H1 (cell line): ENCODE results near the gene TP53I11.

ENCODE experiments used
- CEBPB ChIP-seq: IDR thresholded peaks from 2 replicates; pipeline ENCODE4 v1.6.1; 2012; ENCODE audit warnings: low read depth, low read length
- CHD2 ChIP-seq: IDR thresholded peaks from 2 replicates; pipeline ENCODE4 v1.6.1; 2012; ENCODE audit warnings: low read length, improper control_type of control experiment
- CTCF ChIP-seq, 3 experiments: IDR thresholded peaks; 1 replicate in 2 of 3; 2 replicates in 1 of 3; pipeline versions ENCODE4 v1.5.1 to v1.6.1; 2011; ENCODE audit warnings: low read length in 3 of 3, mild to moderate bottlenecking in 3 of 3, inconsistent platforms in 2 of 3, low read depth in 1 of 3, moderate library complexity in 1 of 3; ENCODE audit not compliant: insufficient read depth in 1 of 3; ENCODE audit errors: control extremely low read depth in 1 of 3
- GTF2F1 ChIP-seq: IDR thresholded peaks from 2 replicates; pipeline ENCODE4 v1.6.1; 2012; ENCODE audit warnings: low read depth, low read length, improper control_type of control experiment, borderline replicate concordance
- KDM1A ChIP-seq: fragments of 200-600, 300-600 bp; sonication (generic); IDR thresholded peaks from 2 replicates; pipeline ENCODE4 v1.7.1; 2016; ENCODE audit warnings: mild to moderate bottlenecking, low read length, borderline replicate concordance
- NRF1 ChIP-seq: IDR thresholded peaks from 2 replicates; pipeline ENCODE4 v1.6.1; 2011; ENCODE audit warnings: mild to moderate bottlenecking, low read depth, low read length, improper control_type of control experiment
- RBBP5 ChIP-seq: IDR thresholded peaks from 2 replicates; pipeline ENCODE4 v1.7.1; 2012; ENCODE audit warnings: low read depth, mild to moderate bottlenecking, inconsistent platforms, low read length, moderate library complexity, borderline replicate concordance
- SP1 ChIP-seq: IDR thresholded peaks from 2 replicates; pipeline ENCODE4 v1.6.1; 2011; ENCODE audit warnings: low read depth, low read length
- TEAD4 ChIP-seq: IDR thresholded peaks from 2 replicates; pipeline ENCODE4 v1.6.1; 2012; ENCODE audit warnings: low read depth, low read length, inconsistent platforms, mixed read lengths
- YY1 ChIP-seq: IDR thresholded peaks from 2 replicates; pipeline ENCODE4 v1.6.1; 2011; ENCODE audit warnings: low read depth, mild to moderate bottlenecking, low read length
- TF ChIP-seq, protein P1 (sequence below): IDR thresholded peaks from 2 replicates; pipeline ENCODE4 v1.6.1; 2011; ENCODE audit warnings: low read length, improper control_type of control experiment

- TF ChIP-seq CTCF (IDR thresholded peaks at IDR 0.05; ENCODE audit: control extremely low read depth in 1 of 3, insufficient read depth in 1 of 3, low read depth in 1 of 3, low read length in 3 of 3) (no peak), RBBP5 (no peak), CHD2 (no peak), GTF2F1 (no peak), YY1 (no peak), TEAD4 (no peak), CEBPB (no peak), NRF1 (no peak), SP1 (no peak), KDM1A (no peak)
- TF ChIP-seq, protein P1, sequence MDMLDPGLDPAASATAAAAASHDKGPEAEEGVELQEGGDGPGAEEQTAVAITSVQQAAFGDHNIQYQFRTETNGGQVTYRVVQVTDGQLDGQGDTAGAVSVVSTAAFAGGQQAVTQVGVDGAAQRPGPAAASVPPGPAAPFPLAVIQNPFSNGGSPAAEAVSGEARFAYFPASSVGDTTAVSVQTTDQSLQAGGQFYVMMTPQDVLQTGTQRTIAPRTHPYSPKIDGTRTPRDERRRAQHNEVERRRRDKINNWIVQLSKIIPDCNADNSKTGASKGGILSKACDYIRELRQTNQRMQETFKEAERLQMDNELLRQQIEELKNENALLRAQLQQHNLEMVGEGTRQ: no peak
These were observed 7.0 kb downstream of the TP53I11 start for GRCh38 chr11:44943696-44944095.
